ENCODE data around the gene CDR2.

CDR2 gene

GRCh38 chr16:22380529-22380928, 6.1 kb upstream of the CDR2 start:
- no peak for TF ChIP-seq CTCF (IDR thresholded peaks at IDR 0.05; ENCODE audit: low read depth, low read length)
- in situ Hi-C loops (cut with HindIII; ENCODE audit: low sequenced_read_pairs): no loop called here
- no peak overlapping the region for H3K4me3 ChIP-seq (ENCODE audit: low read depth, low read length)
- no peak for DNase-seq (ENCODE audit: low read depth, low spot score)

DNA sequence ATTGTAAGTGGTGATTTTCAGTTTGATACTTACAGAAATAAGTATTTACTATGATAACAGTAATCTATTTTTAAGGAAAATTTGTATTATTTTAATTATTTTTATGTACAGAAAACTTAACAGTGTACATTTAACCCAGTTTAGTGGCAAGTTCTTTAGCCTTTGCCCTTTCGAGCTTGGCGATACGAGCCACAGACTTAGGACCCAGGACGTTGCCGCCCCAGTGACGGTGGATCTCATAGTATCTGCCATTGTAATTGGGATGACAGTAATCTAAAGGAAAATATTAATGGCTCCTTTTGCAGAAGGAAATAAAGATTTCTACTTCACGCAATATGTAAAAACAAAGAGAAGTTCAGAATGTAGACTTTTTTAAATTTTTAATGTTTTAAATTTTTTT, 5.2 kb upstream of the CDR2 start:
- no peak for DNase-seq (ENCODE audit: low read depth, low spot score)
- in situ Hi-C loops (cut with HindIII; ENCODE audit: low sequenced_read_pairs): no loop called here
- TF ChIP-seq CTCF (IDR thresholded peaks at IDR 0.05; ENCODE audit: low read depth, low read length): no peak
- no peak overlapping the region for H3K4me3 ChIP-seq (ENCODE audit: low read depth, low read length)

- H3K4me3 ChIP-seq (ENCODE audit: low read depth, low read length): no peak overlapping the region
- in situ Hi-C loops (cut with HindIII; ENCODE audit: low sequenced_read_pairs): no loop called here
Measured at GRCh38 chr16:22375963-22376640, 1.7 kb upstream of the CDR2 start.

GRCh38 chr16:22375117-22375962, 921 bp upstream of the CDR2 start:
- TF ChIP-seq CTCF (IDR thresholded peaks at IDR 0.05; ENCODE audit: low read depth, low read length): no peak
- in situ Hi-C loops (cut with HindIII; ENCODE audit: low sequenced_read_pairs): no loop called here
- no peak for DNase-seq (ENCODE audit: low read depth, low spot score)
- H3K4me3 ChIP-seq (ENCODE audit: low read depth, low read length): peak overlapping the region; percentile 79

More at GRCh38 chr16:22375963-22376640, 1.7 kb upstream of the CDR2 start:
- DNase-seq (ENCODE audit: low read depth, low spot score): no peak
- no peak for TF ChIP-seq CTCF (IDR thresholded peaks at IDR 0.05; ENCODE audit: low read depth, low read length)

GRCh38 chr16:22373662-22374310, 633 bp downstream of the CDR2 start:
- no peak for TF ChIP-seq CTCF (IDR thresholded peaks at IDR 0.05; ENCODE audit: low read depth, low read length)
- DNase-seq (ENCODE audit: low read depth, low spot score): peak; percentile 40
- in situ Hi-C loops (cut with HindIII; ENCODE audit: low sequenced_read_pairs): no loop called here
- H3K4me3 ChIP-seq (ENCODE audit: low read depth, low read length): peak overlapping the region; percentile 79

- in situ Hi-C loops (cut with HindIII; ENCODE audit: low sequenced_read_pairs): no loop called here
- no peak for TF ChIP-seq CTCF (IDR thresholded peaks at IDR 0.05; ENCODE audit: low read depth, low read length)
- no peak for DNase-seq (ENCODE audit: low read depth, low spot score)
- peak overlapping the region; percentile 79 for H3K4me3 ChIP-seq (ENCODE audit: low read depth, low read length)
Measured at GRCh38 chr16:22372882-22373661, 1.3 kb downstream of the CDR2 start.
